Natural killer cell (primary cell): ENCODE measurements around the gene ADCK1. TPM values are rescaled to one million over a fixed set of nuclear protein-coding genes. Genes with fewer than 3 reads are reported as not detected.

Experiments
- ATAC-seq, 3 donors: fragments of 150-1000 bp in 2 of 3; fragments of 200-7000 bp in 1 of 3; cut with Tn5 transposase; 1 replicate in 1 of 3; 2 replicates in 2 of 3; pipeline ENCODE4 v1.10.0; 2021; ENCODE audit warnings: mild to moderate bottlenecking in 2 of 3, moderate library complexity in 2 of 3
- DNase-seq, 2 donors: peaks; one replicate each; pipeline versions ENCODE4 v3.0.0 to v3.0.0-alpha.2; 2013 to 2021; ENCODE audit warnings: mixed read lengths in 1 of 2
- H3K27ac ChIP-seq: one replicate; pipeline ENCODE4 v1.5.1; 2013; ENCODE audit warnings: mild to moderate bottlenecking, low read length
- H3K27me3 ChIP-seq: one replicate; pipeline ENCODE4 v1.6.1; 2013; ENCODE audit warnings: low read length; ENCODE audit not compliant: control insufficient read depth, insufficient read depth
- H3K36me3 ChIP-seq: one replicate; pipeline ENCODE4 v1.6.1; 2013; ENCODE audit warnings: low read length; ENCODE audit not compliant: control insufficient read depth, insufficient read depth
- H3K4me1 ChIP-seq: one replicate; pipeline ENCODE4 v1.6.1; 2013; ENCODE audit warnings: low read length; ENCODE audit not compliant: control insufficient read depth, insufficient read depth
- H3K4me3 ChIP-seq: one replicate; pipeline ENCODE4 v1.5.1; 2013; ENCODE audit warnings: low read length
- H3K9me3 ChIP-seq: one replicate; pipeline ENCODE4 v1.6.1; 2013; ENCODE audit warnings: low read length; ENCODE audit not compliant: control insufficient read depth, insufficient read depth
- H3K27ac Mint-ChIP-seq, 2 donors: one replicate each; pipeline ENCODE4 v1.8.0; 2022; ENCODE audit warnings: mild to moderate bottlenecking in 2 of 2, mixed read lengths in 2 of 2, moderate library complexity in 1 of 2
- H3K27me3 Mint-ChIP-seq, 2 donors: one replicate each; pipeline ENCODE4 v1.8.0; 2022; ENCODE audit warnings: low read depth in 2 of 2, mixed read lengths in 2 of 2
- H3K36me3 Mint-ChIP-seq: one replicate; pipeline ENCODE4 v1.8.0; 2022; ENCODE audit warnings: mixed read lengths
- H3K4me1 Mint-ChIP-seq, 2 donors: one replicate each; pipeline ENCODE4 v1.8.0; 2022; ENCODE audit warnings: mixed read lengths in 2 of 2
- H3K4me3 Mint-ChIP-seq: one replicate; pipeline ENCODE4 v1.8.0; 2022; ENCODE audit warnings: mild to moderate bottlenecking, moderate library complexity, mixed read lengths
- H3K9me3 Mint-ChIP-seq, 2 donors: one replicate each; pipeline ENCODE4 v1.8.0; 2022; ENCODE audit warnings: mixed read lengths in 2 of 2
- CTCF ChIP-seq: fragments of 200-600 bp; IDR thresholded peaks from one replicate; pipeline ENCODE4 v1.8.0; 2022; ENCODE audit warnings: antibody characterized with exemption
- WGBS: methylation state at CpG from one replicate; pipeline ENCODE4 v1.1.7; 2013; ENCODE audit warnings: missing lambda C conversion rate; ENCODE audit not compliant: insufficient coverage; 5-methylcytosine and 5-hydroxymethylcytosine counted together
- intact Hi-C: fragments of 100-400 bp; cut with micrococcal nuclease; formaldehyde crosslinking; loops from one replicate; pipeline ENCODE4 v1.14.2; 2022
- total RNA-seq, 4 donors: library from RNA; stranded (reverse); fragments of 120-200 nt in 1 of 4; gene quantifications; one replicate each; pipeline versions ENCODE4 v1.2.3 to v1.2.4, GENCODE V29; 2013 to 2022

Gene ADCK1
- total RNA-seq, 3 donors from 2014 or later (not counting 1 experiment from before 2014, with no cell fraction given): 8.0 to 9.2 (median 8.5) TPM

GRCh38 chr14:77868552-77869285 is 68.8 kb downstream of the ADCK1 start:
- intact Hi-C loops: loop anchor here (10.0 kb wide), 1 partner anchor 696 kb away; no protein-coding TSS in a partner anchor
- Histone ChIP-seq H3K4me3 (no peak overlapping the region), H3K27me3 (no peaks in the 10 kb centered on the region), H3K9me3 (peaks cover 3% of the 10 kb centered on the region), H3K27ac (no peak overlapping the region), H3K4me1 (no peaks in the 10 kb centered on the region), H3K36me3 (no peaks in the 10 kb centered on the region)
- Mint-ChIP-seq H3K36me3 (no peaks in the 10 kb centered on the region), H3K27me3 (no peaks in the 10 kb centered on the region), H3K9me3 (no peaks in the 10 kb centered on the region), H3K4me1 (peaks cover 0 to 6% of the 10 kb centered on the region in 2 donors), H3K4me3 (no peak overlapping the region), H3K27ac (no peak overlapping the region)
- TF ChIP-seq CTCF: no peak
- no peak for DNase-seq
- ATAC-seq: no peak
- WGBS: 80% methylated on average over 13 of the region's 13 CpGs

- H3K4me1 Mint-ChIP-seq: peaks cover 0 to 6% of the 10 kb centered on the region in 2 donors
- H3K4me3 Mint-ChIP-seq: no peak overlapping the region
- no peaks in the 10 kb centered on the region for H3K4me1 ChIP-seq
- no peaks in the 10 kb centered on the region for H3K27me3 Mint-ChIP-seq
- DNase-seq: no peak
- peaks cover 3% of the 10 kb centered on the region for H3K9me3 ChIP-seq
- no peak overlapping the region for H3K27ac Mint-ChIP-seq
- H3K27ac ChIP-seq: no peak overlapping the region
- no peak for ATAC-seq
- no peaks in the 10 kb centered on the region for H3K36me3 ChIP-seq
- no peaks in the 10 kb centered on the region for H3K36me3 Mint-ChIP-seq
- H3K4me3 ChIP-seq: no peak overlapping the region
- no peaks in the 10 kb centered on the region for H3K9me3 Mint-ChIP-seq
- H3K27me3 ChIP-seq: no peaks in the 10 kb centered on the region
- intact Hi-C loops: loop anchor here (10.0 kb wide), 1 partner anchor 695 kb away; no protein-coding TSS in a partner anchor
- TF ChIP-seq CTCF: no peak
Observed at GRCh38 chr14:77869340-77869739, 69.4 kb downstream of the ADCK1 start.

DNA sequence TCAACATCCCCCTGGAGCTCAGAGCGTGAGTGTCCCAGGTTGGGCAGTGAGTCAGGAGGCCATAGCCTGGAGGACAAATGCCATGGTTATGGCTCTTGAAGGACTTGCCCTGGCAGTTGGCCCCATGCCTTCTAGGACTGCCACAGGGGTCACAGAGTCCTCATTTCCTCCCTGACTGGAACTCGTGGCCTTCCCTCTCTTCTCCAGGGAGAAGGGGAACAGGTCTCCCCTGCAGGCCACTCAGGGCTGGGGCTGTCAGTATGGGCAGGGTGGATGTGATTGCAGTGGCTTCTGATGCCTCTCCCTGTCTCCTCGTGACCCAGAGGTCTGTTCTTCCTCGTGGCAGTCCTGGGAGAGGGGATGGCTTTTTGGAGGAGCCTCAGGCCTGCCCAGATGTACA is 70.7 kb downstream of the ADCK1 start:
- ATAC-seq: no peak
- no peak for TF ChIP-seq CTCF
- H3K4me1 ChIP-seq: no peaks in the 10 kb centered on the region
- no peak overlapping the region for H3K4me3 ChIP-seq
- H3K27ac ChIP-seq: no peak overlapping the region
- no peaks in the 10 kb centered on the region for H3K9me3 Mint-ChIP-seq
- H3K27ac Mint-ChIP-seq: no peak overlapping the region
- peaks cover 0 to 6% of the 10 kb centered on the region in 2 donors for H3K4me1 Mint-ChIP-seq
- no peaks in the 10 kb centered on the region for H3K27me3 ChIP-seq
- H3K36me3 ChIP-seq: no peaks in the 10 kb centered on the region
- intact Hi-C loops: no loop called here
- no peak overlapping the region for H3K4me3 Mint-ChIP-seq
- no peak for DNase-seq
- H3K27me3 Mint-ChIP-seq: no peaks in the 10 kb centered on the region
- H3K9me3 ChIP-seq: no peaks in the 10 kb centered on the region
- H3K36me3 Mint-ChIP-seq: no peaks in the 10 kb centered on the region
- 85% methylated on average over 4 of the region's 4 CpGs for WGBS

DNA sequence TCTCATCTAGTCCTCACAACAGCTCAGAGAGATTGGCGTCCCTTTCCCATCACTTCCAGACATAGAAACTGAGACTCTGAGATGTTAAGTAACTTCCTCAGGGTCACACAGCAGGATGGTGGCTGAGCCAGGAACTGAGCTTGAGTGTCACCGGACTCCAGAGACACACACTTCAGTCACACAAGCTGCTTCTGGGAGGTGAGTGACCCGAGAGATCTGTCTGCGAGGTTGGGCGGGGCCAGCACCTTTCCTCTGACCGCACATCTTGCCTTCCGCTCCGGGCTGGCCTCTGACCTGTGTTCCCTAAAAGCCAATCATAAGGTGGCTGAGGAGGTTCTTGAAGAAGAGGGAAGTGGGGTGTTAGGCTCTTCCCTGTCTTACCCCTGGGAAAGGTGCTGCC is 72.2 kb downstream of the ADCK1 start:
- Histone ChIP-seq H3K27me3 (no peaks in the 10 kb centered on the region), H3K9me3 (no peaks in the 10 kb centered on the region), H3K4me1 (no peaks in the 10 kb centered on the region), H3K4me3 (no peak overlapping the region), H3K36me3 (no peaks in the 10 kb centered on the region), H3K27ac (no peak overlapping the region)
- no peak for TF ChIP-seq CTCF
- Mint-ChIP-seq H3K4me3 (no peak overlapping the region), H3K36me3 (no peaks in the 10 kb centered on the region), H3K27ac (no peak overlapping the region), H3K4me1 (peaks cover 0 to 6% of the 10 kb centered on the region in 2 donors), H3K9me3 (peaks cover 0 to 2% of the 10 kb centered on the region in 2 donors), H3K27me3 (no peaks in the 10 kb centered on the region)
- WGBS: 81% methylated on average over 8 of the region's 8 CpGs
- DNase-seq: no peak
- intact Hi-C loops: no loop called here
- no peak for ATAC-seq
